GM18520 (cell line): ENCODE data around the gene GALR2.
"Not testable (repeated sequence)": the region's sequence is repeated elsewhere in the genome, so short reads cannot be mapped to it uniquely, and the experiment has no call there.

Source experiments
- ATAC-seq: cut with Tn5 transposase; IDR thresholded peaks from one replicate; pipeline ENCODE4 v1.9.1; 2021; ENCODE audit not compliant: unreplicated experiment

GALR2 gene, protein sequence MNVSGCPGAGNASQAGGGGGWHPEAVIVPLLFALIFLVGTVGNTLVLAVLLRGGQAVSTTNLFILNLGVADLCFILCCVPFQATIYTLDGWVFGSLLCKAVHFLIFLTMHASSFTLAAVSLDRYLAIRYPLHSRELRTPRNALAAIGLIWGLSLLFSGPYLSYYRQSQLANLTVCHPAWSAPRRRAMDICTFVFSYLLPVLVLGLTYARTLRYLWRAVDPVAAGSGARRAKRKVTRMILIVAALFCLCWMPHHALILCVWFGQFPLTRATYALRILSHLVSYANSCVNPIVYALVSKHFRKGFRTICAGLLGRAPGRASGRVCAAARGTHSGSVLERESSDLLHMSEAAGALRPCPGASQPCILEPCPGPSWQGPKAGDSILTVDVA

DNA sequence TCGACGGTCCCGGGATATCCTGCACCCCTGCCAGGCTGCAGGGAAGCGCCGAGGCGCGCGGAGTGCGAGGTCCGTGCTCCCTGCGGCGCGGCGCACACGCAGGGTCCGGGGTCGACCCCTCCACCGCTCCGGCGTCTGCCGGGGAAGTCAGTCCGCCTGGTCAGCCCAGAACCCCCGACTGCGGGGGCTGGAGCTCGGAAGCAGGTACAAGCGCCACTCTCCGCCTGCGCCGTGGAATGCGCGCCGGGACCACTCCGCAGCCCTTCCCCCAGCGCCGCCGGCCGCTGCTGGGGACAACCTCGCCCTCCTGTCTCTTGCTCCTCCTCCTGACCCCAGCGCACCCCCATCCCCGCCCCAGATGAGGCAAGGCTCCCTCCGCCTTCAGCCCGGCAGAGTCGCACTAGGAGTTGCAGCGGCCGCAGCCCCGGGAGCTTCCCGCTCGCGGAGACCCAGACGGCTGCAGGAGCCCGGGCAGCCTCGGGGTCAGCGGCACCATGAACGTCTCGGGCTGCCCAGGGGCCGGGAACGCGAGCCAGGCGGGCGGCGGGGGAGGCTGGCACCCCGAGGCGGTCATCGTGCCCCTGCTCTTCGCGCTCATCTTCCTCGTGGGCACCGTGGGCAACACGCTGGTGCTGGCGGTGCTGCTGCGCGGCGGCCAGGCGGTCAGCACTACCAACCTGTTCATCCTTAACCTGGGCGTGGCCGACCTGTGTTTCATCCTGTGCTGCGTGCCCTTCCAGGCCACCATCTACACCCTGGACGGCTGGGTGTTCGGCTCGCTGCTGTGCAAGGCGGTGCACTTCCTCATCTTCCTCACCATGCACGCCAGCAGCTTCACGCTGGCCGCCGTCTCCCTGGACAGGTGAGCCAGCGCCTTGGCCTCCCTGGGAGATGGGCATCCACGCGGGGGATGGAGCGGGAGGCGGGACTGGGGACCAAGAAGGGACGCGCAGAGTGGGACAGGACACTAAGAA is at the start of gene GALR2:
GALR2 (plus strand) TSS at position 392 of the 974 bp plus-strand sequence; CDS start at position 495, 103 bp downstream.
- no peak for ATAC-seq

DNA sequence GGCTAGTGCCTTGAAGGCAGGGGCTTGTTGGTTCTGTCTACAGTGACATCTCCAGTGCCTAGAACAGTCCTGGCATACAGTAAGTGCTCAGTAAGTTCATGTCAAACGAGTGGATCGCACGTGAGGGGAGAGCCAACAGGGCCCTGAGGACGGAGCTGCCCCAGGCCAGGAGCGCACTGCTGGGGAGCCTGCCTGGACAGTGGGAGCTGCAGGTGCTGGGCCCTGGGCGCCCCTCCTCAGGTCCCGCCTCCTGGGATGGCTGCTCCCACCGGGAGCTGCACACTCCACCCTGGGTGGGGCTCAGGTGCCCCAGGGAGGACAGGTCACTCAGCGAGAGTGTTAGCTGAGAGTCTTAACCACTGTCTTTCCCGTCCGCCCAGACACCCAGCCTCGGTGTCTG is 49.3 kb upstream of the GALR2 start:
- no peak for ATAC-seq

DNA sequence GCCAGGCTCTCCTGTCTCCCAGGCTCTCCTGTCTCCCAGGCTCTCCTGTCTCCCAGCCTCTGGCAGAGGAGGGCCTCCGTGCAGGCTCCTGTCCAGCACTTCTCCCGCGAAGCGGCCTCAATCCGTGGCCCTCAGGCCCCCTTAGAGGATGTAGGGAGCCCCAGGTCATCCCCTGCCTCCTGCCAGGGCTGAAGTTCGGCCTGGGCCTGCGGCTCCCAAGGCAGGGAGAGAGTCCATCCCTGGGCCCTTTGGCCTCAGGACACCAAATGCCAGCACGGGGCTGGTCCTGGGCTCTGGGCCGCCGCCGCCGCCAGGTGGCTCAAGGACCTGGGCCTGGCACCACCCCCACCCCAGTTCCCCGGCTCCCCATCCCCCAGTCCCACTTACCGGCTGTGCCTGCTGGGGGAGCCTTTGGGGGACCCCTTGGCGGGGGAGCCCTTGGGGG is 47.8 kb upstream of the GALR2 start:
- no peak for ATAC-seq

DNA sequence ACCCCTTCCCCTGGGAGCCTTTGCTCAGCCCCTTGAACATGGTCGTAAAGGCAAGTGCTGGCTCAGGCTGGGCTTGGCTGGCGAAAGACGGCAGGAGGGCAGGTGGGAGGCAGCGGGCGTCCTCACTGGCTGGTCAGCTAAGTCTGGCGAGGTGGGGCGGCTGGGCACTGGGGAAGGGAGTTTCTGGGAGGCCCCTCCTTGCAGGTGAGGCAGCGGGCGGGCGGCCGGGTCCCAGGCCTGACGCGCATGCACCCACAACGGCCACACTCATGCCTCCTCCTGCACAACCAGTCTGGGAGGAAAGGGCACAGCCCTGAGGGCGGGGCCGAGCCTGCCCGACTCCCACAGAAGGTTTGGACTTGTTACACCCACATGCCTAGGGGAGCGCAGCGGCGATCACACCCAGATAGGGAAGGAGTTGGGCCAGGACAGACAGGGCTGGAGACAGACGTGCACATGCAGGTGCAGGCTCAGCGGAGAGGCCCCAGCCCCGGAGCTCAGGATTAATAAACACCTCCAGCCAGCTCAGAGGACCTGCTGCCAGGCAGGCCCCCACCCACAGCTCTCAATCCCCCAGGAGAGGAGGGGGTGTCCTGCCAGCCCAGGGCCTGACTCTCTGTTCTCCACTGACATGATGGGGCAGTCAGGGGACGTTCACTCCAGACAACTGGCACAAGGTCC is 47.3 kb upstream of the GALR2 start, which contains the start of gene EVPL:
EVPL (minus strand) TSS at position 148 of the 681 bp plus-strand sequence; CDS start at position 40, 108 bp downstream.
- no peak for ATAC-seq

DNA sequence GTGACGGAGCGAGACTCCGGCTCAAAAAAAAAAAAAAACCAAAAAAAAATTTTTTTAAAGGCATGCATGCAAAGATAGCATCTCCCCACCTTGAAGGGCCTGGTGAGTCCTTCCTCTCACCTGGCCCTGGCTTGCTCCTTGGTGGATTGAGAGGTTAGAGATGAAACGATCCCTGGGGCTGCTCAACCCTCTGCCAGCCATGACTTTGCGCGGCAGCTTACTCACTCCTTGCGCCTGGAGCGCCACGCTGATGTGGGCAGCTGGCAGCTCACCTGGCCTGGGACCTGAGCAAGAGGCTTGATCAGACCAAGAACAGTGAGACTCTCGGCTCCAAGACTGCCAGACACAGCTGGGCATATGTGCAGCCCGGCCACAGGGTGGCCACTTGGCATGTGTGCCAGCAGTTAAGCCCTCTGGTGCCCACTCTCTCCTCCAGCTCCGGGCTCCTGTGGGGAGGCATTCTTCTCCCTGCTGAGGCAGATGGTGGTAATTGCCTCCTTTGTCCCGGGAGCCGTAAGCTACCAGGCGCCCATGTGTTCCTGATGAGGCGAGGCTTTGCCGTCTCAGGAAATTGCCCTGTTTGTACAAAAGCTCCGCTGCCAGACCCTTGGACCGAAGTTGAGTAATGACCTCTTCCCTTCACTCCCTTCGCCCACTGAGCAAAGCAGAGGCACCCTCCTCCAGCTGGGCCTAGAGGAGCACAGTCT is 42.4 kb upstream of the GALR2 start:
- no peak for ATAC-seq

DNA sequence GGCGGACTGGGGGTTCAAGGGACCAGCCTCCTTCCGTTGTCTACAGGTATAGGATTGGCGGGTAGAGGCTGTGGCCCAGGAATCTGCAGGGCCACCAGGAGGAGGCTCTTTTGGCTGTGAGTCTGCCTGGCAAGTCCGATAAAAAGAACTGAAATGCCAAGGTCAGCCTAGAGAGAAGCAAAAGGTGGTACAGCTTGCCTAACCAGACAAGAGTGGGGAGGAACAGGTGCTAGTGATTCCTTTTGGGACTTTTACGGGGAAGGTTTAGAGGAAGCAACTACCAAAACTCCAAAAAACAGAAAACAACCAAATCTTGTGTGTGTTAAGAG is 41.8 kb upstream of the GALR2 start:
- no peak for ATAC-seq

DNA sequence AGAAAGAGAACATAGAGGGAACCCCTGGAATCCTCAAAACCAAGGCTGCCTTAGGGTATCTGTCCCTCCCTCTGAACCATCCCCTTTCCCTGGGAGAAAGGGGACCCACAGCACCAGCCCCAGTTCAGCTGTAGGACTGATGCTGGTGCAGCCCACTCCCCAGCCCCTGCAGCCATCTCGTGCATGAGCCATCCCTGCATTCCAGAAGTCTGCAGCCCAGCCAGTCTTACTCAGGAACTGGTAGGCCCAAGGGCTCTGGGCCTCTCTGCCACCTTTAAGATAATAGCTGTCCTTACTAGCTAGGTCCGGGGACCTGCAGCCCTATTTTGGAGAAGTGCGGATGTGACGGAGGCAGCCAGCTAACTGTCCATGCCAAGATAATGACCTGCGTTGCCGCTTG is 41.4 kb upstream of the GALR2 start:
- ATAC-seq, result no peak

DNA sequence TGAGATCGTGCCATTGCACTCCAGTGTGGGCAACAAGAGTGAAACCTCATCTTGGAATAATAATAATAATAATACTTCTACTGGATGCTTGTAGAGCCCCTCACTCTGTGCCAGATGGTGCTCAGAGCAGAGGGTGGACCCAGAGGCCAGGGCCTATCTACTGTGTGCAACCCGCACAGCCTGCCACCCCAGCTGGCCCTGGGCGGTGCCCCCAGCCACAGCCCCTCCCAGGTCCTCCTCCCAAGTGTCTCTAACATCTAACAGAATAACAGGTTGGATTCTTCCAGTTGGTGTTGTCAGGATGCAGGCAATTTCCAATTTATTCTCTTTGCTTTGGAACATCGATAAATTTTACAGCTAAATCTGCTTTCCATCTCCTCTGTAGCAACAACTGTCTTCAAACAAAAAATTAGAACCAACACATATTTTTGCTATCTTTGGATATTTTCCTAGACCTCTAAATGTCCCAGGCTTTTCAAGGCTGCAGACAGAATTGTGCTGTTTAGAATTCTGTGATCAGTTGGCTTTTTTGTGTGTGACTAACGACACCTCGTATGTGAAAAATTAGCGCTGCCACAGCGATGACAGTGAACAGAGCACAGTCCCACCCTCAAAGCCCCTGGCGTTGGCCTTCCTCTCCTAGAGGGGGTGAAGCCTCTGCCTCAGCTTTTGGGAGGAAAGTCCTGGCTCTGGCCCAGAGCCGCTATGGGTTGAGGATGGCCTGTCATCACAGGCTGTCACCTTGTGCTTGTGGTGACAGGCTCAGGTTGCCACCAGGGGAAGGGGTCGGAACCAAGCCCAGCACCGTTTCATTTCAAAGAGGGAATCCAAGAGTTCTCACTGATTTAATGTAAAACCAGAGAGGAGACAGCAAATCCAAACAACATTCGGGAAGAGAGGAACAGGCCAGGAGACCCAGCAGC is 39.9 kb upstream of the GALR2 start:
- no peak for ATAC-seq

DNA sequence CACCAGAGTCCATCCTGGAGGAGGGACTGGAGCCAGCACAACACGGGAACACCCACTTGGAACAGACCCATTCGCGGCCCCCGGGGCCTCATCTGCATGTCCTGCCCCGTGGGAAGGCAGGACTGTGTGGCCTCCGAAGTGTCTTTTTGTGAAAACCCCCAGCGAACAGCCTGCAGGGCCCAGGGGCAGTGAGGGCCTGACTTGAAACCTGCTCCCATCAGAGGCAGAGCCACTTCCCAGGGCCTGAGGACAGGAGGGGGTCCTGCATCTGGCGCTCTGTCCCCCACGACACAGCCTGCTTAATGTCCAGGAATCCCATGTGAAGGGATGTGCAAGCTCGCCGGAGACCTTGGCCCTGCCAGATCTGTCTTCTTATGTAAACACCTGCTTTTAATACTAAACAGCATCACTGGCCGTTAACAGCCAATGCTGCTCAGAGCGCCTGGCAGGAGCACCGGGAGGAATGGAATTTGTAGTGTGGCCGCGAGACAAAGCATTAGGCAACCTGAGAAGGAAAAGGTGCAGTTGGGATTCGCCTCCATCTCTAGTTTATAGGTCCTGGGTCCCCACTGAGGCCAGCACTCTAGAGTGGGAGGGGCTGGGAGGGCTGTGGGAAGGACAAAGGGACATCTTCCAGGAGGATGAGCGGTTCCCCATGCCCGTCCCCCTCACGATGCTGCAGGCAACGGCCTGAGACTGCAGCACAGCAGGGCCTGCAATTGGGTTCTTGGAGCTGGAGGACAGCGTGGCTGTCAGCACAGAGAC is 37.9 kb upstream of the GALR2 start:
- no peak for ATAC-seq

DNA sequence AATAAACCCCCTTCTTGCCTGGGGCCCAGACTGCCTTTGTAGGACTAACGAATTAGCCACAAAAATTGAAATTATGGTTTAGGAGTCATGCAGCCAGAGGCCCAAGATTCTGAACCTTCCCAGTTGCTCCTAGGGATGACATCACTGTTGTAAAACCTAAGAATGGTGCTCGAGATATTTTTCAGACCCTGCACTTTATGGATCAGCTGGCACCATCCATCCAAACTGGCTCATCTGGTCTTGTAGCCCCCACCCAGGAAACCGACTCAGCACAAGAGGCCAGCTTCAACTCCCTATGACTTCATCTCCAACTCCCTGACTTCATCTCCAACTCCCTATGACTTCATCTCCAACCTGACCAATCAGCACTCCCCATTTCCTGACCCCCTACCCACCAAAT is 36.5 kb upstream of the GALR2 start:
- ATAC-seq, result no peak

DNA sequence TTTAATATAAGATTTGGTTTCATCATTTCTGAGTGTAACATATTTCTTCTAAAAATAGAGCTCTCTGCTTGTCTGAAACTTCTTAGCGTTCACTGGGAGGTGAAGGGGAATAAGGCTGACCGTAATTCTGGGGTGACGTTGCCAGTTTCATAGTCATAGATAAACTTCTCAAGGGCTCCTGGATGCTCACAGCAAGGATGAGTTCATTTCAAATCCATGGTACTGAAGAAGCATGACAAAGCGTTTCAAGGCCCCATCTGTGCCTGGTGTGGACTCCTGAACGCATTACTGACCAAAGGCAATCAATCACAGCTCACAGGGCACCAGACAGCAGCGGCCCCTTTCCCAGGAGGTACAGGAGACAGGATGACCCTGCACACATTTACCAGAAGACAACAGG is 35.5 kb upstream of the GALR2 start:
- ATAC-seq, result no peak

DNA sequence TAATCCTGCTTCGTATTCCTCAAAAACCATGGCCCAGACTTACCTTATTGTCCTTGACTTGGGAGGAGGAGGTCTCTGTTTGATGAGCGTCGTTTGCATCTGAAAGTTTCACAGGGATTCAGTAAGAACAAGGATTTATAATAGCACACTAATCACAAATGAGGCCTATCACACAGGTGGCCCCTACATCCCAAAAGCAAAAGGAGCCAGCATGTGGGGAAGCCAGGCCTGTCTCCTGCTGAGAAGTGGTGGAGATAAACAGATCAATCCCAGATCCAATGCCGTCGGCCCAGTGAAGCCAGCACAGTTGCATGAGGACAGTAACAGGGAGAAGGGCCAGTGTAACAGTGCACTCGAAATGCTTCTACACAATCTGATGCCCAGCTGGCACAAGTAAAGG is 34.2 kb upstream of the GALR2 start:
- no peak for ATAC-seq

DNA sequence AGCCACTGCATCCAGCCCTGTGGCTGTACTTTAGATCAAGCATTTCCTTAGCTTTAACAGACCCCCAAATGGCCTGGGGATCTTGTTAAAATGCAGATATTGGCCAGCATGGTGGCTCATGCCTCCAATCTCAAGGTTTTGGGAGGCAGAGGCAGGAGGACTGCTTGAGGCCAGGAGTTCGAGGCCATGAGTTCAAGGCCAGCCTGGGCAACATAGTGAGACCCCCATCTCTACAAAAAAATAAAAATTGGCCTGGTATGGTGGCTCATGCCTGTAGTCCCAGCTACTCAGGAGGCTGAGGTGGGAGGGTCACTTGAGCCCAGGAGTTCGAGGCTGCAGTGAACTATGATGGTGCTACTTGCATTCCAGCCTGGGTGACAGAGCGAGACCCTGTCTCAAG is 31.7 kb upstream of the GALR2 start:
- ATAC-seq, result not testable (repeated sequence)

DNA sequence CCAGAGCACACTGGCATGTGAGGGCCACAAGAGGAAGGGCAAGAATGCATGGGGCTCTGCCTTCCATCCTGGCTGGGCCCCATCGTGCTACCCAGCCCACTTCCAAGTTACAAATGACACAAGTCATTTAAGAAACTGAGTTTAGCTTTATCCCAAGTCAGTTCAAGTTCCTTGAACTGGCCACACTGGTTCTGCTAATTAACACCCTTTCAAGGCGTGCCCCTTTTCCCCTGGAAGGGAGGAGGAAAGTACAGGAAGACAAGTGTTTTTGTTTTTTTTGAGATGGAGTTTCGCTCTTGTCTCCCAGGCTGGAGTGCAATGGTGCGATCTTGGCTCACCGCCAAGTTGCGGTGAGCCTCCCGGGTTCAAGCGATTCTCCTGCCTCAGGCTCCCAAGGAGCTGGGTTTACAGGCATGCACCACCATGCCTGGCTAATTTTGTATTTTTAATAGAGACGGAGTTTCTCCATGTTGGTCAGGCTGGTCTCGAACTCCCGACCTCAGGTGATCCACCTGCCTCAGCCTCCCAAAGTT is 30.0 kb upstream of the GALR2 start:
- not testable (repeated sequence) for ATAC-seq

DNA sequence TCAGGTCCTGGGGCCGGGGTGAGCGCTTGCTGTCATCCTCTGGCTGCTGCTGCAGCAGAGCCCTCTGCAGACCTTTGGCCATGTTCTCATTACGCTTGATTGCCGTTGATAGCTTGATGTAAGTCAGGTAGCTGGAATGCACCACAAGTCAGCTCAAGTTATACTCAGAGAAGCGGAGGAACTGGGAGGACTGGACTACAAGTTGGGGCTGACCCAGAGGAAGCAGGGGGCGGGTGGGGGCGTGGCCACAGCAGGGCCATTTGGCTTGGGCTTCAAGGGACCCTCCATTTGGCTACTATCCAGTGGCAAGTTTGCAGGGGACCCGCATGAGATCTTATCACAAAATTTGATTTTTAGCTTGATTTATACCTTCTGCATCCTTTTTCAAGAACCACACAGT is 28.5 kb upstream of the GALR2 start:
- ATAC-seq, result no peak

DNA sequence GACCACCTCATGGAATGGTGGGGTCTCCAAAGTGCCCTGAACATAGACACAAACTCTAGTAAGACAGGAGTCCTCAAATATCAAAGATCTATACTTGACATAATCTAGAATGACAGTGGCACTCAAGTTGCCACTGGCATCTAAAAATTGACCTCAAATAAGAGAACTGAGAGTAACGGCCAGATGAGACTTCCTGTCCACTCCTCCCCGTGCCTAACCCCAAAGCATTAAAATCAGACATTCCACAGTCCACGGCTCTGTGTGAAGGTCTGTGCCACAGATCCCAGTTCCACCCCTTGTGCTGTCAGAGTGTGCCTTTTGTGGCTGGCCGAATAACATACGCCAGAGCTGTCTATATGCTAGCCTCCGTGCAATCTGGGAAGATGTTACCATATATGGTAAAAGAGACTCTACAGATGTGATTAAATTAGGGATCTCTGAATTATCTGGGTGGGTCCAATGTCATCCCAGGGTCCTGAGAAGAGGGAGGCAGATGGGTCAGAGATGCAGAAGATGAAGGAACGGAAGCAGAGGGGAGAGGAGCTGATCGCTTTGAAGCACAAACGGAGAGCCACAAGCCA is 26.5 kb upstream of the GALR2 start:
- no peak for ATAC-seq

DNA sequence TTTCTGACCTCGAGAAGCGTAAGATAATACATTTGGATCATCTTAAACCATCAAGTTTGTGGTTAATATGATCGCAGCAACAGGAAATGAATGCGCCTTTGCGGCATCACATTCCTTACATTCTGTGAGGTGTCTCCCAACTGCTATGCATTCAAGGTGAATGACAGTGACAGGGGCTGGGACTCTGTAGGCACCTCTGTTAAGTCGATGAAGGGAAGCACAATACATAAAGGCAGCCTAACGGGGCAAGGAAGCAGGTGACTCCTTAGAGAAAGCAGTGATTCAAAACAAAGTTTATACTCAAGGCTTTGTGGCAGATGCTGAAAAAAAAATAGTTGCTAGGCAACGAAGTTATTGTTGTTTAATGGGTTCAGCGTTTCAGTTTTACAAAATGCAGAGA is 25.9 kb upstream of the GALR2 start:
- no peak for ATAC-seq

DNA sequence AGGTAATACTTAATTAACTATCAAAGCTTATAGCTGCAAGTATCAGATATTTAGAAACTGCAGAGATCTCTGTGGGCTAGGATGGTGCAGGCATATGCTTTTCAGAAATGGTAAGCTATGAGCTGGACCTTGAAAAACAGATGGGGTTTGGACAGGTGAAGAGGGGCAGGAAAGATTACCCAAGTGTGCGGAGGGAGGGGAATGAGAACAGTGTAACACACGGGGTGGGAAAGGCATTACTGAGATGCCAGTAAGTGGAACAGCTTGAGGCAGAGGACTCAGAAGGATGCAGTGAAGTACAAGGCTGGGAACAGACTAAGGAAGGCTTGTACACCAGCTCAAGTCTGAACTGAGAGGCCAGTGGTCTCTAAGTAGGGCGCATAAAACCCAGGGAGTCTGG is 25.3 kb upstream of the GALR2 start:
- ATAC-seq, result no peak
